ENCODE results near the gene AGO1.

GRCh38 chr1:35888255-35888654, 5.2 kb downstream of the AGO1 start:
- TF ChIP-seq CTCF (IDR thresholded peaks at IDR 0.05; ENCODE audit: low read depth, low read length, poor library complexity, severe bottlenecking) (no peak), EZH2phosphoT487 (IDR thresholded peaks at IDR 0.05; ENCODE audit: borderline replicate concordance, low read length) (no peak)
